NCI-H2196 (cell line): Measurements from ENCODE around the gene NR5A1.

Experiments used
- DNase-seq: peaks from one replicate; lab custom pipeline; 2025; ENCODE audit not compliant: unreplicated experiment; lab: John Stamatoyannopoulos, UW

Gene NR5A1

DNA sequence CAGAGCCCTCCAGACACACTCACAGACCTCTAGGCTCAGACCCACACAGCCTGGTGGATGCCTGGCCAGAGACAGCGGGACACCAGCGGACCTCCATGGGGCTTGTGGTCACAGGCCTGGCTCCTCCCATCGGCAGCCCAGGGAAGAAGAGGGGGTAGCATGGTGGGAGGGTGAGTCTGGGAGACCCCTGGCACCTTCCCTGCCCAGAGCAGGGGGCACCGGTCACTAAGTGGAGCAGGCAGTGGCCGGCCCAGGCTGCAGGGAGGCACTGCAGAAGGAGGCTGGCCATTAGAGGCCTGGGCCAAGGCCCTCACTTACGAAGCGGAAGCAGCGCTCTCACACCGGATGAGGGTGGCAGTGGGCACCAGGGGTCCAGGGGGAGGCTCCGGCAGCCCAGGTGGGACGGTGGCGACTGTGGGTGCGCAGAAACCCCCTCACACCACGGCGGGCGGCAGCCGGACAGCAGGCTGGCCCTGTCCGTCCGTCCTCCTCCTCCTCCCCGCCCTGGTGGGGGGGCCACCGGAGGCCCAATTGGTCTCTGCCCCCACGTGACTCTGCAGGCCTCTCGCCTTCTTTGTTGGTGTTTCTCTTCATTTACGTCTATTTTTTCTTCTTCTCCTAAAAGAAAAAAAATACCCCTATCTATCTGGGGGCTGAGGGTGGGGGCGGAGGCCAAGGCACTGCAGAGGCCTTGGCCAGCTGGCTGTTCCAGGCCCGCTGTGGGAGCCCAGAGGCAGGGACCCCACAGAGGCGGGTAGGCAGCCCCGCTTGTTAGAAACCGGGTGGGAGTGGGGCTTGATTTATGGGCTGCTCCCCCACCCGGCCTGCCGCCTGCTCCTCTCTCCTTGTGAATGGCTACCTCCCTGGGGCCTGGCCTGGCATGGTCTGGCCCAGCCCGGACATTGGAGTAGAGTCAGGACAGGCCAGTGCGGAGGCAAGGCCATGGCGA lies at the start of gene NR5A1:
Gene NR5A1, minus strand, starts transcription at position 469 of the 949 bp plus-strand sequence. CDS start 4,004 bp downstream, outside the sequence.
- DNase-seq = no peak

- DNase-seq = no peak
These were observed 47.8 kb upstream of the NR5A1 start for GRCh38 chr9:124555043-124555442.

GRCh38 chr9:124553738-124554137 lies 46.5 kb upstream of the NR5A1 start:
- DNase-seq = no peak

DNA sequence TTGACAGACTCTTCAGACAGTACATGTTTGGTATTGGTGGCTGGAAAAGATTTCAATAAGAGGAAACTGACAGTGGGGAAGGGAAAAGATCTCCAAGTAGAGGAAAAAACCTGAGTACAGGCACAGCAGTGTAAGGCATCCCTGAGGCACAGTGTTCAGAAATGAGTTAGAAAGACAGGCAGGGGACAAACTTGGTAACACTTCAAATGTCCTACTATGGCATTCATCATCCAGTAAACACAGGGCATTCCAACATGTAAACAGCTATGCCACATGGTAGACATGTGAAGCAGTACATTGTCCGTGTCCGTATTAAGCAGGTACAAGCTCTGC lies 45.0 kb upstream of the NR5A1 start:
- DNase-seq = no peak

GRCh38 chr9:124551472-124552272 lies 44.5 kb upstream of the NR5A1 start:
- DNase-seq = peak; percentile 48

DNA sequence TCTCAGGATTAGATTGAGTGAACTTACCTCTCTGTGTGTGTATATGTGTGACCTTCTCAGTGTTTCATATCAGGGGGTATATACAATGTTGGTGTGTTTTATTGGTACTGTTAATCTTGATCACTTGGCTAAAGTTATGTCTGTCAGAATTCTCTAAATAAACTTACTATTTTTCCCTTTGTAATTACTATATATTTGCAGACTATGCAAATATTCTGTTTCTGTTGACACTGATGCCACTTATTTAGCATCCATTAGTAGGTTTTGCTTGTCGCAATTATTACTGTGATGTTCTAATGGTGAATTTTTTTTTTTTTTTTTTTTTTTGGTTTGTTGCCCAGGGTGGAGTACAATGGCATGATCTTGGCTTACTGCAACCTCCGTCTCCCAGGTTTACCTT lies 42.9 kb upstream of the NR5A1 start:
- DNase-seq = no peak

DNA sequence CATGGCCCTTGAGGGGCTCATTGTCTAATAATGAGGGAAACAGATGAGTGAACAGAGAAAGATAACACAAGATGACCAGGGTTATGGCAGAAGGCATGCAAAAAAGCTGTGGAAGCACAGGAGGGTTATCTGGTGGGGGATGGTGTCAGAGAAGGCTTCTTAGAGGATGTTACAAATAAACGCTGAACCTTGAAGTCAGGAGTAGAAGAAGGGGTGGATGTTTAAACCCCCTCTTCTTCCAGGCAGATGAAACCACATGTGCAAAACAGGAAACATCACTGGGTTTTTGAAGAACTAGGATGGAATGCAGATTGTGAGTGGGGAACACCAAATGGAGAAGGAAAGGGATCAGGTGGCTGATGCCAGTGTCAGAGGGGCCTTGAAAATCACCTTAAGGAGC lies 41.8 kb upstream of the NR5A1 start:
- no peak for DNase-seq

DNA sequence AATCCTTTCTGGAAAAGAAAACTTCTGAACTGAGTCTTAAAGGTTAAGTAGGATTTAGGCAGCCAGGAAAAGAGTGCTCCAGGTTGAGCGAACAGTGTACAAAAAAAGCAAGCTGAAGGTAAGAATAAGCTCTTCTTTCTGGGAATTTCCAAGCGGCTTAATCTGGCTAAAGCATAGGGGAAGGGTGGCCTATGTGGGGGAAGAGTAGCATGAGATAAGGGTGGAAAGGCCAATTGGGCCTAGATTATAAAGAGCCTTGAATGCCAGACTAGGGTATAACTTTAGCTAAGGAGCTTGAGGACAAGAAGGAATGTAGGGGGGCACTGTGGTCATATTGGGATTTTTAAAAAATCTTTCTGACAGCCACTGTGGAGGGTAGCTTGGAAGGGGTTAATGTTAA lies 37.3 kb upstream of the NR5A1 start:
- DNase-seq = no peak

DNA sequence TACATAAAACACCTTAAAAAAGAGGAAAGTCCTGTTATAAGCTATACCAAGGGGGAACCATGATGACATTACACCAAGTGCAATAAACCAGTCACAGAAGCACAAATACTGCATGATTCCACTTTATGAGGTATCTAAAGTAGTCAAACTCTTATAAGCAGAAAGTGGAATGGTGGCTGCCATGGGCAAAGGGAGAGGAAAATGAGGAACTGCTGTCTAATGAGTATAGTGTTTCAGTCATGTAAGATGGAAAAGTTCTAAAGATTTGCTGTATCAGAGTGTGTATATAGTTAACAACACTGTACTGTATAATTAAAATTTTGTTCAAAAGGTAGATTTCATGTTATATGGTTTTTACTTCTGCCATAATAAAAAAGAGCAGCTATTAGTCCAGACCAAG lies 34.6 kb upstream of the NR5A1 start:
- DNase-seq = no peak

GRCh38 chr9:124537926-124538325 lies 30.7 kb upstream of the NR5A1 start:
- DNase-seq = no peak

DNA sequence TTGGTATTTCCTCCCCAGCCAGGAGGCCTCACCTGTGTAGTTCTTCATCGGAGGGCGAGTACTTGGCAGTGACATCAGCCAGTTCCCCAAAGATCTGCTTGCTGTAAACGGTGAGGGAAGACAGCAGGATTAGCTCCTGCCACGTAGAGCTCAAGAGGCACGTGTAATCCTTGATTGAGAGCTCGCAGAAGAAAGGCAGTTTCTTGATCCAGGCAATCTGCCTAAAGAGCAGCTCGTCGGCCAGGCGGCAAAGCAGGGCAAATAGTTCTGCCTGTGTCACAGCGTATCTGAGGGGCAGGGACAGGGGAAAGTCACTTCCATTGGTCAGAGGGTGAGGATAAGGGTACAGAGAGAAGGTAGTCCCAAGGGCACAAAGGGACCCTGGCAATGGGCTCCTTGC lies 28.6 kb upstream of the NR5A1 start:
- DNase-seq = no peak

DNA sequence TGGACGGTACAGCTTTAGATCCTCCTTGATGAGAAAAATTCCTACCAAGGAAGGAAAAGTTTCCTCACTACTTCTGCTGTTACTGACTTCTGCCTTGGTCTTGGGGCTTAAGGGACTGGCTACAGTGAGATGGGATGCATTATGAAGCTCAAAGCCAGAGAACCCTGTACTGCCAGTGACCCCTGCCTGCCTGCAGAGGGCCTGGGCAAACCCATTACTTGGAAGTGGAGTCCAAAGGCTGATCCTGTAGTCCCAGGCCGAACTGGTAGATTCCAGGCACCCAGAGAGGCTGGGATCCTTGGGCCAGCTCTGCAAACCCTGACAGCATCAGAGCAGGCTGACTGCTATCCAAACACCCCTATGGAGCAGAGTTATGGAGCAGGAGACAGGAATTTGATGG lies 25.7 kb upstream of the NR5A1 start:
- DNase-seq = no peak

- DNase-seq = no peak
These were observed 23.9 kb upstream of the NR5A1 start for GRCh38 chr9:124531115-124531514.

DNA sequence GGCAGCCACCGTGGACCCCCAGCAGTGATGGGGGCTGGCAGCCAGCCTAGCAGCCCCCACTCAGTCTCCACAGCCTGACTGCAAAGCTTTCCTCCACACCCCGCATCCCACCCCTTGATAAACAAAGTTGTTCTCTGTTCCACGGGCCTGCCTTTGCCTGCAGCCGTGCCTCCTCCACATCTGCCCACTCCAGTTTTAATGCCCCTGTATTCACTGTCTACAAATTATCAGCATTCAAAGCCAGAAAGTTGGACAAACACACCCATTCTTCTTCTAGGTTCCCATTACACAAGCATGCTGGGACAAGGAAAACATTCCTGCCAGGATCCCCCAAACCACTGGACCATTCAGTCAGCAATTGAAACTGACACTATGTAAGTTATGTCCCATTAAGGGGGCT lies 23.0 kb upstream of the NR5A1 start:
- no peak for DNase-seq

DNA sequence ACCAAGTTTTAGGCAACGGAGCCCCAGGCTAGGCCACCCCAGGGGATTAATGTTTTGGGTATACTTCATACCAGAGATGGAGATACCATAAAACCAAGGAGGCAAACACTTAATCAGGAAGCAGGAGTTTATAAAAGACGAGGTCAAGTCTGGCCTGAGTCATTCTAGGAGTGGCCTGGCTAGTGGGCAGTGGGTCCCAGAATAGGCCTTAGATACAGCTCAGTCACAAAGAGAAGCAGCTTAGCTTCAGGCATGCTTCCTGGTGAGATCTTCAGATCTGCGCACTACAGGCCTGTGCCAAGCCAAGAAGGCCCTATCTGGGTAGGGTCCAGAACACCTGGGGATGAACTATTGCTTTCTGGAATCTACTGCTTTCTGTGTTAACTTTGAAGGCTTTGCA lies 20.6 kb upstream of the NR5A1 start:
- DNase-seq = no peak

DNA sequence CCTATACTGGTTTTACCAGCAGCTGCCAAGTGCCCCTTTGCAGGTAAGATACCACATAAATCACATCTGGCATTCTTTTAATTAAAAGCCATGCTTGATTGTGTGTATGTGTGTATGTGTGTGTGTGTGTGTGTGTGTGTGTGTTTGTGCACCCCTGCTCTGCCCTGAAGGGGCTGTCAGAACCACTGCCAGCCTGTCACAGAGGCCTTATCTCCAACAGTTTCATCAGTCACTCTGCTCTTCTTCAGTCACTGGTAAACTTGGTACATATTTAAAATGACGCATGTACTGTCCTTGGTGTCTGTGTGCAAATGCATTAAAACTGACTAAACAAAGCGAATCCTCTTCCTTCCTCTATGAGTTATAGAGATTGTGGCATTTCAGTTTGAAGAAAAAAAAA lies 19.0 kb upstream of the NR5A1 start:
- DNase-seq = no peak

DNA sequence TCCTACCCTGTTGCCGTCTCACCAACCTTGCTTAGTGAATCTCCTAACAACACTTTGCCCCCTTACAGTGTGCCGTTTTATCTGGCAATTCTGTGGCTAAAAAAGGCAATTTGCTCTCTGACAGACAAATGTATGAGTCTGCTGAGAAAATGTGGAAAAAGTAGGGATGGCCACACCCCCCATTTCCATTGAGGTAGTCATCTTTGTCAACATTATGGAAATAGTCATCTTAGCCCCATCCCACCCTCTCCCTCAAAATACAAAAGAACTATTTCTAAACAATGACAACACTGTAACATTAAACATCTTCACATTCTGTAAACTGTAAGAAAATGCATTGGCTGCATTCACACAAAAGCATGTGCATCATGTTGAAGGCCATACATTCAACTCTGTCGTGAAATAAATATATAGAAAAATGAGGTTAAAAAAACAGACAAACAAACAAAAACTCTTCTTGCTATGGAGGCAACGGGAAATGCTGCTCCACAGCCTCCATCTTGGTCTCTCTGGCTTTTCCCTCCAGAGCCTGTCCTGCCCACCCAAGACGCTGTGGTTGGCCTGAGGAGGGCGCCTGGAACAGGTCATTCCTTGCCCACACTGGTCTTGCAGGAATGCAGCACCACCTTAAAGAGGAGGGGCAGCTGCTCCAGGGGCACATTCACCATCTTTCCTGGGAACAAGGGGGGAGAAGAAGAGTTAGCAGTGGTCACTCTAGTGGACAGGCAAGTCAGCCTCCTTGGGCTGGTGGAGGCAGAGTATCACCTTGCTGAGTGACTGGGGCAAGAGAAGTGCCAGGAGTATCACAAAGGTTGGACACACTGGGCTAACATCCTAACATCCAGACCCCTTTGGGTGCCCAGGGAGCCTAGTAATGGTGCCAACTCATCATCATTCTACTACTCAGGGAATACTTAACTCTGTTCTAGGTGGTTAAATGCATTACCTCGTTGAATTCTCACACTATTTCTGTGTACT lies 15.2 kb upstream of the NR5A1 start:
- no peak for DNase-seq

GRCh38 chr9:124521142-124521541 lies 13.9 kb upstream of the NR5A1 start:
- no peak for DNase-seq

GRCh38 chr9:124520206-124520596 lies 13.0 kb upstream of the NR5A1 start:
- no peak for DNase-seq

DNA sequence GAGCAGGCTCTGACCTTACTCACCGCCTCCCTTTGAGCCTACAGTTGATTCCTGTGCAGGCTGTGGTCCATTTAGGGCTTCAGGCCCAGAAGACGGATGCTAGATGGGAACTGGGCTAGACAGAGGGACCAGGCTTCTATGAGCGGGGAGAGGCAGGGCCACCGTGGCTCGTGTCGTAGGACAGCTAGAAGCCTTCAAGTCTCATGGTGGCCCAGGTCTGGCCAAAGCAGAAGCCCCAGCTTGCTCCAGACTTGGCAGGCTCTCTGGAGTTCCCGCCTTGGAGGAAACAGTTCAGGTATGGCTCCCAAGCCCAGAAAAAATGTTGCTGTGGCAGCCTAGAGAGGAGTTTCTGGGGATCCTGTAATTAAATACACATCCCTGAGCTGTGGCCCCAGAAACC lies 10.9 kb upstream of the NR5A1 start:
- no peak for DNase-seq

DNA sequence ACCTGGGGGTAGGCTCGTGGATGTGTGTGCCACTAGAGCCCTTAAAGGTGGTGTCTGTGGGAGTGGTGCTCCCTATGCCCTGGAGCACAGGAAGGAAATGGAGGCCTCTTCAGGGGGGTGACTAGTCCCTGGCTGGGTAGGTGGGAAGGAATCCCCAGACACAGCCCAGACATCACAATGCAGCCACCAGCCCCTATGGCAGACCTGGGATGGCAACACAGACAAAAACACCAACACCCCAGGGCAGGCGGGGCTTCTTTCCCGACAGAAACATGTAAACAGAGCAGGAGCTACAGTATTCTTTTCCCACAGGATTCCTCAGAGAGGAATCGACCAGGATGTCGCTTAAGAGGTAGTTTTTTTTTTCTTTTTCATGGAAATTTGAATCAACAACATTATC lies 10.4 kb upstream of the NR5A1 start:
- no peak for DNase-seq
